ENCODE results near the gene AGFG2. TPM values are rescaled to one million over a fixed set of nuclear protein-coding genes. Genes with fewer than 3 reads are reported as not detected.

Gene AGFG2, protein sequence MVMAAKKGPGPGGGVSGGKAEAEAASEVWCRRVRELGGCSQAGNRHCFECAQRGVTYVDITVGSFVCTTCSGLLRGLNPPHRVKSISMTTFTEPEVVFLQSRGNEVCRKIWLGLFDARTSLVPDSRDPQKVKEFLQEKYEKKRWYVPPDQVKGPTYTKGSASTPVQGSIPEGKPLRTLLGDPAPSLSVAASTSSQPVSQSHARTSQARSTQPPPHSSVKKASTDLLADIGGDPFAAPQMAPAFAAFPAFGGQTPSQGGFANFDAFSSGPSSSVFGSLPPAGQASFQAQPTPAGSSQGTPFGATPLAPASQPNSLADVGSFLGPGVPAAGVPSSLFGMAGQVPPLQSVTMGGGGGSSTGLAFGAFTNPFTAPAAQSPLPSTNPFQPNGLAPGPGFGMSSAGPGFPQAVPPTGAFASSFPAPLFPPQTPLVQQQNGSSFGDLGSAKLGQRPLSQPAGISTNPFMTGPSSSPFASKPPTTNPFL
- total RNA-seq = 37.6 TPM

DNA sequence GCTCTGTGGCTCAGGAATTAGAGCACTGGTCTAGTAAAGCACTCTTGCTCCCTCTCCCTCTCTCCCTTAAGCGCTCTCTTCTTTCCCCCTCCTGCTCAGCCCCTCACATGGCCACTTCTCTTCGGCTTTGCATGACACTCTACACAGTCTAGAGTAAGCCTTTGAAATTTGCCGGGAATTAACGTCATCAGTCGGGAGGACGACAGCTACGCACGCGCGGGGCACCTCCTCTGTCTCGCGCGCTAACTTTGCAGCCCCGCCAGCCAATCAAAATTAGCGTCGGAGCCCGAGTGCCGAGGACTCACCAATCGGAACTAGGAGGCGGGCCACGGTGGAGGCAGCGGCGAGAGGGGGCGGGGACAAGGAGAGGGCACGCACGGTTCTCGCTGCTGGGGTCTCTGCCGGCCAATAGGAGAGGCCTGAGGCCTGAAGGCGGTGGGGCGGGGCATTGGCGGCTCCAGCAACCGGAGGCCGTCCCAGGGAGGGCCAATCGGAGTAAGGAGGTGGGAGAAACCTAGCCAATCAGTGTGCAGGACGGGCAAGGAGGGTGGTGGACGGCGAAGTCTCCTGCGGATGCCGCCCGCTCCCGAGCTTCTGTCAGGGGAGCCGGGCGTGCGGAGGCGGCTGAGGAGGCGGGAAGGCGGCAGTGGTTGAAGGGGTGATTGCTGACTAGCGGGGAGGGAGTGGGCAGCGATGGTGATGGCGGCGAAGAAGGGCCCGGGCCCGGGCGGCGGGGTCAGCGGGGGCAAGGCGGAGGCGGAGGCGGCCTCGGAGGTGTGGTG is at the start of gene AGFG2:
Gene AGFG2 (plus strand): TSS at position 550 of the 782 bp plus-strand sequence. CDS start 144 bp downstream, at position 694.
- intact Hi-C loops (cut with DNase I) = no loop called here
- H3K4me3 ChIP-seq = peak within 1 kb of the TSS; percentile 82 to 83

DNA sequence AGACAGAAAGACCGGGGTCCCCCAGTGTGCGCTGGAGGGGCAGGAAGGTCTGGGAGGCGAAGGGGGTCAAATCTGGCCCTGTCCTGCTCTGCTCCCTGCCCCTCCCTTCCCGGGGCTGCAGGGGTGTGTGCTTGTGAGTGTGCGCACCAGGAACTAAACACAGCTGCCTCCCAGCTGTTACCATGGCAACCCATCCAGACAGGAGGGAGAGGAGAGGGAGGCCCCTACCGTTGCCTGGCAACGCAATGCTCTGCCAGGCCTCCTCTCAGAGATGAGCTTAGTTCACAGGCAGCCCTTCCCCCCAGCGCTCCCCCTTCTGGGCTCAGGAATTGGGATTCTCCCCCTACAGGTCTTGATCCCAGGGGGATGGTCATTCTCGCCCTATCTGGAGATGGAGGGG is 49.2 kb upstream of the AGFG2 start:
- Histone ChIP-seq H3K9me3 (no peaks in the 10 kb centered on the region), H3K4me3 (no peak overlapping the region), H3K36me3 (no peaks in the 10 kb centered on the region), H3K27me3 (no peaks in the 10 kb centered on the region), H3K4me1 (peaks cover 27% of the 10 kb centered on the region), H3K27ac (no peak overlapping the region)
- intact Hi-C loops (cut with DNase I) = no loop called here
- TF ChIP-seq POLR2A (IDR thresholded peaks at IDR 0.05) (no peak), POLR2AphosphoS5 (IDR thresholded peaks at IDR 0.05; ENCODE audit: insufficient read depth in 1 of 2, low read depth in 1 of 2) (no peak)
- TF ChIP-seq, protein P1, sequence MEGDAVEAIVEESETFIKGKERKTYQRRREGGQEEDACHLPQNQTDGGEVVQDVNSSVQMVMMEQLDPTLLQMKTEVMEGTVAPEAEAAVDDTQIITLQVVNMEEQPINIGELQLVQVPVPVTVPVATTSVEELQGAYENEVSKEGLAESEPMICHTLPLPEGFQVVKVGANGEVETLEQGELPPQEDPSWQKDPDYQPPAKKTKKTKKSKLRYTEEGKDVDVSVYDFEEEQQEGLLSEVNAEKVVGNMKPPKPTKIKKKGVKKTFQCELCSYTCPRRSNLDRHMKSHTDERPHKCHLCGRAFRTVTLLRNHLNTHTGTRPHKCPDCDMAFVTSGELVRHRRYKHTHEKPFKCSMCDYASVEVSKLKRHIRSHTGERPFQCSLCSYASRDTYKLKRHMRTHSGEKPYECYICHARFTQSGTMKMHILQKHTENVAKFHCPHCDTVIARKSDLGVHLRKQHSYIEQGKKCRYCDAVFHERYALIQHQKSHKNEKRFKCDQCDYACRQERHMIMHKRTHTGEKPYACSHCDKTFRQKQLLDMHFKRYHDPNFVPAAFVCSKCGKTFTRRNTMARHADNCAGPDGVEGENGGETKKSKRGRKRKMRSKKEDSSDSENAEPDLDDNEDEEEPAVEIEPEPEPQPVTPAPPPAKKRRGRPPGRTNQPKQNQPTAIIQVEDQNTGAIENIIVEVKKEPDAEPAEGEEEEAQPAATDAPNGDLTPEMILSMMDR (IDR thresholded peaks at IDR 0.05) = no peak
- no peak for DNase-seq (ENCODE audit: extremely low spot score in 2 of 2)

More for the DNA sequence above, at the start of gene AGFG2:
- H3K9me3 ChIP-seq = no peaks in the 10 kb centered on the region
- peaks cover 30% of the 10 kb centered on the region for H3K4me1 ChIP-seq
- no peaks in the 10 kb centered on the region for H3K27me3 ChIP-seq
- H3K27ac ChIP-seq = peak within 1 kb of the TSS; percentile 55
- DNase-seq (ENCODE audit: extremely low spot score in 2 of 2) = peak; percentile 100
- H3K36me3 ChIP-seq = no peaks in the 10 kb centered on the region
- TF ChIP-seq, protein P1 (IDR thresholded peaks at IDR 0.05) = no peak
- TF ChIP-seq POLR2A (IDR thresholded peaks at IDR 0.05) = peak in 1 of 2 donors; percentile 55
- peak; percentile 91 to 96 for TF ChIP-seq POLR2AphosphoS5 (IDR thresholded peaks at IDR 0.05; ENCODE audit: insufficient read depth in 1 of 2, low read depth in 1 of 2)

DNA sequence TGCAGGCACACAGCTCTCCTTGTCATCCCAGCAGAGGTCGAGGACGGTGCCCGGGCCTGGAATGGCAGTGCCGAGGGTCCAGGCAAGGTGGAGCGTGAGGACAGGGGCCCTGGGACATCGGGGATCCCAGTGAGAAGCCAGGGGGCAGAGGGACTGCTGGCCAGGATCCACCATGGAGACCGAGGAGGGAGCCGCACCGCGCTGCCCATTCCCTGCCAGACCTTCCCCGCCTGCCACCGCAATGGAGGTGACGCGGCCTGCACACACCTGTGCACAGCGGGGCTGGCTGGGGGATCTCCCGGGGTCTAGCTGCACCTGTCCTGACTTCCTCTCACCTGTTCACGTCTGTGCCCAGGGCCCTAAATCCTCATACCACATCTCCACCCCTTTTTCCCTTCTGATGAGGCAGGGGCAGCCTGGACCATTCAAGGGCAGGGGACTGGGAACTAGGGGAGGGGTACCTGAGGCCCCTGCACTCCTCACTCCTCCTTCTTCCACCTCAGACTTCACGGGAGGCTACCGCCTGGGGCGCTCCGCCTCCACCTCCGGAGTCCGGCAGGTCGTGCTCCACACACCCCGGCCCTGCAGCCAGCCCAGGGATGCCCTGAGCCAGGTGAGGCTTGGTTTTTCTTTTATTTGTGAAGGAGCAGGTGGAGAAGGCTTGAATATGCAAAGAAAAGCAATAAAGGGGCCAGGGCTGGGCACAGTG is 48.4 kb upstream of the AGFG2 start:
- Histone ChIP-seq H3K9me3 (no peaks in the 10 kb centered on the region), H3K36me3 (no peaks in the 10 kb centered on the region), H3K27ac (no peak overlapping the region), H3K4me3 (no peak overlapping the region), H3K4me1 (peaks cover 20% of the 10 kb centered on the region), H3K27me3 (no peaks in the 10 kb centered on the region)
- intact Hi-C loops (cut with DNase I) = no loop called here
- TF ChIP-seq, protein P1 (IDR thresholded peaks at IDR 0.05) = no peak
- TF ChIP-seq POLR2AphosphoS5 (IDR thresholded peaks at IDR 0.05; ENCODE audit: insufficient read depth in 1 of 2, low read depth in 1 of 2) (no peak), POLR2A (IDR thresholded peaks at IDR 0.05) (no peak)
- DNase-seq (ENCODE audit: extremely low spot score in 2 of 2) = no peak

DNA sequence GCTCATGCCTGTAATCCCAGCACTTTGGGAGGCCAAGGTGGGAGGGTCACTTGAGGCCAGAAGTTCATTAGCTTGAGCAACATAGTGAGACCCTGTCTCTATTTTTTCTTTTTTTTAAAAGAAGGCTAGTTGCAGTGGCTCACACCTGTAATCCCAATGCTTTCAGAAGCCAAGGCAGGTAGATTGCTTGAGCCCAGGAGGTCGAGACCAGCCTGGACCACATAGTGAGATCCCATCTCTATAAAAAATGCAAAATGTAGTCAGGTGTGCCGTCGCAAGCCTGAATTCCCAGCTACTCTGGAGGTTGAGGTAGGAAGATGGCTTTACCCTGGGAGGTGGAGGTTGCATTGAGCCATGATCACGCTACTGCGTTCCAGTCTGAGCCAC is 47.8 kb upstream of the AGFG2 start:
- Histone ChIP-seq H3K27me3 (no peaks in the 10 kb centered on the region), H3K4me1 (peaks cover 20% of the 10 kb centered on the region), H3K9me3 (no peaks in the 10 kb centered on the region), H3K27ac (no peak overlapping the region), H3K36me3 (no peaks in the 10 kb centered on the region), H3K4me3 (no peak overlapping the region)
- TF ChIP-seq POLR2A (IDR thresholded peaks at IDR 0.05) (no peak), POLR2AphosphoS5 (IDR thresholded peaks at IDR 0.05; ENCODE audit: insufficient read depth in 1 of 2, low read depth in 1 of 2) (no peak)
- TF ChIP-seq, protein P1 (IDR thresholded peaks at IDR 0.05) = no peak
- intact Hi-C loops (cut with DNase I) = no loop called here
- no peak for DNase-seq (ENCODE audit: extremely low spot score in 2 of 2)
